Smooth muscle cell (in vitro differentiated cells): ENCODE measurements around the gene SIGLEC10. TPM values are rescaled to one million over a fixed set of nuclear protein-coding genes. Genes with fewer than 3 reads are reported as not detected.
A peak's percentile ranks its signal among the peaks of the same experiment; 100 is the strongest.
"Not testable (repeated sequence)": the region's sequence is repeated elsewhere in the genome, so short reads cannot be mapped to it uniquely, and the experiment has no call there.

Source experiments
- DNase-seq: peaks from one replicate; lab custom pipeline; 2025; ENCODE audit not compliant: unreplicated experiment; lab: John Stamatoyannopoulos, UW
- H2AFZ ChIP-seq: fragments of 200-600 bp; sonication (generic); 2 replicates; pipeline ENCODE4 v1.6.0; 2016; ENCODE audit warnings: antibody characterized with exemption, low read depth, mild to moderate bottlenecking
- H3F3A ChIP-seq: fragments of 200-600 bp; sonication (generic); 2 replicates; pipeline ENCODE4 v1.6.0; 2017; ENCODE audit warnings: antibody characterized with exemption, low read depth
- H3K27ac ChIP-seq: fragments of 200-600 bp; sonication (generic); 2 replicates; pipeline ENCODE4 v1.5.1; 2016; ENCODE audit warnings: low read depth, mild to moderate bottlenecking
- H3K27me3 ChIP-seq: fragments of 200-600 bp; sonication (generic); 2 replicates; pipeline ENCODE4 v1.6.1; 2016; ENCODE audit warnings: low read depth, mild to moderate bottlenecking
- H3K36me3 ChIP-seq: fragments of 200-600 bp; sonication (generic); 2 replicates; pipeline ENCODE4 v1.5.1; 2016; ENCODE audit warnings: low read depth
- H3K4me1 ChIP-seq: fragments of 200-600 bp; sonication (generic); 2 replicates; pipeline ENCODE4 v1.5.1; 2016; ENCODE audit warnings: low read depth
- H3K4me2 ChIP-seq: fragments of 200-600 bp; sonication (generic); 2 replicates; pipeline ENCODE4 v1.6.0; 2016; ENCODE audit warnings: mild to moderate bottlenecking
- H3K4me3 ChIP-seq: fragments of 200-600 bp; sonication (generic); 2 replicates; pipeline ENCODE4 v1.5.1; 2016; ENCODE audit warnings: mild to moderate bottlenecking
- H3K79me2 ChIP-seq: fragments of 200-600 bp; sonication (generic); 2 replicates; pipeline ENCODE4 v1.6.0; 2016; ENCODE audit warnings: low read depth, mild to moderate bottlenecking
- H3K9ac ChIP-seq: fragments of 200-600 bp; sonication (generic); 2 replicates; pipeline ENCODE4 v1.6.0; 2016; ENCODE audit warnings: low read depth
- H3K9me3 ChIP-seq: fragments of 200-600 bp; sonication (generic); replicated peaks from 2 replicates; pipeline ENCODE4 v1.5.1; 2016; ENCODE audit warnings: low read depth
- H4K20me1 ChIP-seq: fragments of 200-600 bp; sonication (generic); 2 replicates; pipeline ENCODE4 v1.6.0; 2016; ENCODE audit warnings: low read depth
- CTCF ChIP-seq: fragments of 200-600 bp; sonication (generic); IDR thresholded peaks from 2 replicates; pipeline ENCODE4 v1.5.1; 2017; ENCODE audit warnings: borderline replicate concordance, mild to moderate bottlenecking, antibody characterized with exemption; ENCODE audit not compliant: insufficient read depth, poor library complexity, severe bottlenecking
- WGBS: methylation state at CpG from one replicate; pipeline ENCODE4 v1.1.7; 2016; ENCODE audit warnings: low lambda C conversion rate; 5-methylcytosine and 5-hydroxymethylcytosine counted together
- polyA plus RNA-seq: library from polyadenylated mRNA; unstranded; fragments of >200 nt; fragmentation: Nextera tagmentation; extraction: Ambion mirVana; gene quantifications from 2 replicates; pipeline ENCODE4 v1.2.1, GENCODE V29; 2016
- total RNA-seq: library from RNA; depleted of rRNA; stranded (reverse); fragments of >200 nt; gene quantifications from 2 replicates; pipeline ENCODE4 v1.2.3, GENCODE V29; 2014

SIGLEC10 gene
- total and polyA plus RNA-seq, 2 experiments from 2014 or later, result not detected

GRCh38 chr19:51430221-51430620, 12.8 kb upstream of the SIGLEC10 start:
- no peak overlapping the region for H3K4me2 ChIP-seq
- no peaks in the 10 kb centered on the region for H3K4me1 ChIP-seq
- no peaks in the 10 kb centered on the region for H3F3A ChIP-seq
- no peaks in the 10 kb centered on the region for H3K9me3 ChIP-seq
- H4K20me1 ChIP-seq, result no peaks in the 10 kb centered on the region
- no peaks in the 10 kb centered on the region for H3K36me3 ChIP-seq
- H3K4me3 ChIP-seq, result no peak overlapping the region
- H2AFZ ChIP-seq, result no peak overlapping the region
- TF ChIP-seq CTCF, result no peak
- no peak overlapping the region for H3K9ac ChIP-seq
- DNase-seq, result no peak
- 78% methylated on average over 3 of the region's 3 CpGs for WGBS
- no peaks in the 10 kb centered on the region for H3K27me3 ChIP-seq
- H3K79me2 ChIP-seq, result no peaks in the 10 kb centered on the region
- no peak overlapping the region for H3K27ac ChIP-seq

DNA sequence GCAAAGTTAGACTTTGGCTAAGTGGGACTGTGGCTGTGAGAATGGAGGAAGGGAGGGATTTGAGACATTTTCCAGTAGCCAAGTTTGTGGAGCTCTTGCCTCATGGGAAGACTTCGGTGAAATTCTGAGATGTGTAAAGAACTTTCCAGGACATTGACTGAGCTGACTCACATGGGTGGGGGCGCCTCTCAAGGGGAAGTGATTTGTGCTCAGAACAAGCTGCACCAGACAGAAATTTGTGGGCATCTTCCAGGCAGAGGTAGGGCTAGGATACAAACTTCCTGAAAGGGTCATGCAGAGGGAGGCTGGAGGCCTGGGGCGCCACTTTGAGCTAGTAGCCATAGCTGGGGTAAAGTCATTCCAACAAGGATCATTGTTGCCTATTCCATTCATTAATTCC, 9.8 kb upstream of the SIGLEC10 start:
- Histone ChIP-seq H3K27me3 (no peaks in the 10 kb centered on the region), H3K4me2 (no peak overlapping the region), H3K9ac (no peak overlapping the region), H3F3A (no peaks in the 10 kb centered on the region), H3K4me3 (no peak overlapping the region), H3K36me3 (no peaks in the 10 kb centered on the region), H4K20me1 (no peaks in the 10 kb centered on the region), H3K9me3 (no peaks in the 10 kb centered on the region), H2AFZ (no peak overlapping the region), H3K27ac (no peak overlapping the region), H3K79me2 (no peaks in the 10 kb centered on the region), H3K4me1 (no peaks in the 10 kb centered on the region)
- DNase-seq, result no peak
- TF ChIP-seq CTCF, result no peak
- 77% methylated on average over 3 of the region's 3 CpGs for WGBS

DNA sequence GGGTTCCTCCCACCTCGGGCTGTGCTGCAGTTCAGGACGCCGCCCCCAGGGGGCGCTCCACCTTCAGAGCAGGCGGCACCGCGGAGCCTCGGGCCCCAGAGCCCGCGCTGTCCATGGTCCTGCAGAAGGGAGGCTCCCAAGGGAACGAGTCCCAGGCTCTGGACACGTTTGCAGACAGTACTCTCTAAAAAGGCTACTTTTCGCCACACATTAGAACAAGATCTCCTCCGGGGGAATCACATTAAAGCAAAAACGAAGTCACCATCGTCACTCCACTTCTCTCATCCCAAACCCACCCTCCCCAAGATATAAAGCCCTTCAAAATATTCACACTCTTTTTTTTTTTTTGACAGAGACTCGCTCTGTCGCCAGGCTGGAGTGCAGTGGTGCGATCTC, 4.6 kb upstream of the SIGLEC10 start:
- Histone ChIP-seq H3K36me3 (no peaks in the 10 kb centered on the region), H3K9me3 (no peaks in the 10 kb centered on the region), H3K79me2 (no peaks in the 10 kb centered on the region), H3K27me3 (no peaks in the 10 kb centered on the region), H3K4me3 (no peak overlapping the region), H3K4me2 (no peak overlapping the region), H3K4me1 (no peaks in the 10 kb centered on the region), H3F3A (no peaks in the 10 kb centered on the region), H3K27ac (no peak overlapping the region), H2AFZ (no peak overlapping the region), H3K9ac (no peak overlapping the region), H4K20me1 (no peaks in the 10 kb centered on the region)
- 17% methylated on average over 18 of the region's 19 CpGs for WGBS
- DNase-seq, result peak; percentile 56
- TF ChIP-seq CTCF, result peak; percentile 100

DNA sequence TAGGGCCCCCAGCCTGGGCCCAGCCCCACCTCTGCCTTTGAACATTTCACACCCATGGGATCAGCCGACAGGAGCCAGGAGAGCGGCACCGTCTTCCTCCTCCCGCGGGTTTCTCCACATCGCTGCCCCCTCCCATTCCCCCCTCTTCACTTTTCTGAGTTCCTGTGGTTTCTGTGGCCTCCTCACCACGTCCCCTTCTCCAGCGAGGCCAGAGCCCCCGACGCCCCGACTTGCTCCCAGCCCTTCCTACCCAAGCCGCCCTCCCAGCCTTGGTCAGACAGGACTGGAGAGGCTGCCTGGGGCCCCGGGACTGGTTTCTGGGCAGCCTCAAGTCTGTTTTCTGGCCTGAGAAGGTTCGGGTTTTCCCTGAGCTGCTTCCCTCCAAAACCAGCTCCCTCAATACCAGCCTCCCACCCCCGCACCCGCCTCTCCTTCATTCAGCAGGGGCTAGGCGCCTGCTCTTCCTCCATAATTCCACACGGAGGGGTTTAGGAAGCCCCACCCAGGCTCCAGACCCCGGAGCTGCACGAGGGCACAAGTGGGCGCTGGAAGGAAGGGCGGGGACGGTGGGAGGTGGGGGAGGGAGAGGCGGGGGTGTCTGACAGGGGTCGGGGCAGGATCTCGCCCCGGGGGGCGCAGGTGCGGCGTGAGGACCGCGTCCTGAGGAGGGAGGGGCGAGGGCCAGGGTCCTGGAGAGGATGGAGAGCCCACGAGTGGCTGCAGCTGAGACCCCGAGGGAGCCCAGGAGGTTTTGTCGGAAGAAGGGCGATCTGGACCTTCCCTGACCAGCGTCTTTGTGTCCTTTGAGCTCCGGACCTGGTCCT, 4.0 kb upstream of the SIGLEC10 start:
- 44% methylated on average over 23 of the region's 39 CpGs for WGBS
- no peaks in the 10 kb centered on the region for H3K27me3 ChIP-seq
- no peaks in the 10 kb centered on the region for H3K36me3 ChIP-seq
- no peak overlapping the region for H3K9ac ChIP-seq
- no peaks in the 10 kb centered on the region for H3K9me3 ChIP-seq
- DNase-seq, result no peak
- no peak overlapping the region for H3K4me3 ChIP-seq
- no peak overlapping the region for H2AFZ ChIP-seq
- H3F3A ChIP-seq, result no peaks in the 10 kb centered on the region
- no peaks in the 10 kb centered on the region for H3K4me1 ChIP-seq
- H3K79me2 ChIP-seq, result no peaks in the 10 kb centered on the region
- H3K4me2 ChIP-seq, result no peak overlapping the region
- H3K27ac ChIP-seq, result no peak overlapping the region
- no peak for TF ChIP-seq CTCF
- no peaks in the 10 kb centered on the region for H4K20me1 ChIP-seq

DNA sequence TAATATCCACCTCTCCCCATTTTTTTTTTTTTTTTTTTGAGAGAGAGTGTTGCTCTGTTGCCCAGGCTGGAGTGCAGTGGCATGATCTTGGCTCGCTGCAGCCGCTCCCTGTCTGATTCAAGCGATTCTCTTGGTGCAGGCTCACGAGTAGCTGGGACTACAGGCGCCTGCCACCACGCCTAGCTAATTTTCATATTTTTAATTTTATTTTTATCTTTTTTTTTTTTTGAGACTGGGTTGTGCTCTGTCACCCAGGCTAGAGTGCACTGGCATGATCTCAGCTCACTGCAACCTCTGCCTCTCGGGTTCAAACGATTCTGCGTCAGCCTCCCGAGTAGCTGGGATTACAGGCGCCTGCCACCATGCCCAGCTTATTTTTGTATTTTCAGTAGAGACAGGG, 3.1 kb upstream of the SIGLEC10 start:
- 90% methylated on average over 11 of the region's 11 CpGs for WGBS
- not testable (repeated sequence) for H3K9ac ChIP-seq, H3K4me3 ChIP-seq, H3K4me1 ChIP-seq, DNase-seq, H4K20me1 ChIP-seq, H3K9me3 ChIP-seq, H2AFZ ChIP-seq, H3F3A ChIP-seq, H3K4me2 ChIP-seq, H3K36me3 ChIP-seq, H3K27ac ChIP-seq, H3K79me2 ChIP-seq, H3K27me3 ChIP-seq
